GM08714 (cell line): ENCODE measurements around the gene KHSRP.
A peak's percentile ranks its signal among the peaks of the same experiment; 100 is the strongest.

ENCODE experiments used
- H3K4me3 ChIP-seq: fragments of 200-500 bp; sonication (Bioruptor generic); 2 replicates; pipeline ENCODE4 v1.5.1; 2014; ENCODE audit warnings: mild to moderate bottlenecking, low read length, inconsistent platforms
- ZNF274 ChIP-seq: IDR thresholded peaks from 2 replicates; pipeline ENCODE4 v1.6.1; 2012; ENCODE audit warnings: mild to moderate bottlenecking, low read depth, low read length

The KHSRP gene

DNA sequence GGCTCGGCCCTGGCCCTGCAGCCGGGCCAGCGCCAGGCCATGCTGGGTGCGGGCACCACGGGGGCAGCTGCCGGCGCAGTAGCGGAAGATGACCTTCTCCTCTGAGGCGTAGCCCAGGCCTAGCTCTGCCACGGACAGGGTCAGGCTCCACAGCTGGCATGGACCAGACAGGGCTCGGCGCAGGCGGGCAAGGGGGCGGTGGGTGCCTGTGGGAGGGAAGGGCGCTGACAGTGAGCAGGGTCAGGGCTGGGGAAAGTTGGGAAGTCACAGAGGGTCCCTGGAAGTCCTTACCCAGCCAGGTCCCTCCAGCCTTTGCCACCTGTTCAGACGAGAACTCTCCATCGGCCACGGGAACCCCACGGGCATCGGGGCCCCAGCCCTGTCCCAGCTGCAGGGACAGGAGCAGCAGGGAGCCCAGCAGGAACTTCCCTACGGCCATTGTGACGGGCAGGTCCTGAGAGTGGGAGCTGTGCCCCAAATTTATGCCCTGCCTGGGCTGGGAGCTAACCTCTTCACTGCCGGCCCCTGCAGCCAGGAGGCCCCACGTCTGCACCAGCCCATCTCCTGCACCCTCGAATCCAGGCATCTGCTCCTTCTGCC lies 49.1 kb downstream of the KHSRP start, which contains the start of gene PSPN:
PSPN (minus strand) TSS at position 523 of the 600 bp plus-strand sequence; CDS start at position 439, 84 bp downstream.
- no peak for TF ChIP-seq ZNF274
- H3K4me3 ChIP-seq: no peak within 1 kb of the TSS

DNA sequence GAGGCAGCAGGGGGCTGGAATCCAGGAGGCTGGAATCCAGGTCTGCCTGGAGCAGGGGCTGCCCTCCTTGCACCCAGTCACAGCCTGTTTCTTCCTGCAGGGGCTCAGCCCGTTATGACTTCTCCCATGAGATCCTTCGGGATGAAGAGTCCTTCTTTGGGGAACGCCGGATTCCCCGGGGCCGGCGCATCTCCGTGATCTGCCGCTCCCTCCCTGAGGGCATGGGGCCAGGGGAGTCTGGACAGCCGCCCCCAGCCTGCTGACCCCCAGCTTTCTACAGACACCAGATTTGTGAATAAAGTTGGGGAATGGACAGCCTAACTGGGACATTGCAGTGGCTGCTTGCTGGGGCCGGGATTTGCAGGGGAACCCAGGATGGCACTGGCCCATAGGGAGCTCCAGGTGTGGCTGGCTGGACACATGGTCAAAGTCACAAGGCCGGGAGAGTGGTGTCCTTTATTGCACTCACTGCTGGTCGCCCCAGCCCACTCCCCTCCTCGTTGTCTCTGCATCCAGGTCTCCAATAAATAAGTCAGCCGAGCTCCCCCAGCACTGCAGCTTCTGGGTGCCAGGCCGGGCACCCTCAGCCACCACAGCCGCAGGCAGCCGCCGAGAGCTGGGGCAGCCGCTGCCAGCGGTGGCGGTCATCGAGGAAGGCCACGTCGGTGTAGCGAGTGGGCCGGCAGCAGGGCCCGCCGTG lies 49.8 kb downstream of the KHSRP start:
- H3K4me3 ChIP-seq: no peak overlapping the region
- no peak for TF ChIP-seq ZNF274

DNA sequence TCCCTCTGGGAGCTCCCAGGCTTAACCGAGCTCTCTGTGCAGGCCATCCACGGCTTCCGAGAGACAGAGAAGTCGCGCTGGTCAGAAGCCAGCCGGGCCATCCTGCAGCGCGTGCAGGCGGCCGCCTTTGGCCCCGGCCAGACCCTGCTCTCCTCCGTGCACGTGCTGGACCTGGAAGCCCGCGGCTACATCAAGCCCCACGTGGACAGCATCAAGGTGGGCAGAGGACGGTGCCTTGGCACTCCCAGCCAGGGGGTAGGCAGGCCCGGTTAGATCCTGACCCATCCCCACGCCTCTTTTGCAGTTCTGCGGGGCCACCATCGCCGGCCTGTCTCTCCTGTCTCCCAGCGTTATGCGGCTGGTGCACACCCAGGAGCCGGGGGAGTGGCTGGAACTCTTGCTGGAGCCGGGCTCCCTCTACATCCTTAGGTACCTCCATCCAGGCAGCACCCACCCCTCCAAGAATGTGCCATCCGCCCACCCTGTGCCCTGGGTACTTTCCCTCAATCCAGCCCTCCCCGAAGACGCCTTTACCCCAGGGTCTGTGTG lies 50.4 kb downstream of the KHSRP start:
- H3K4me3 ChIP-seq: no peak overlapping the region
- TF ChIP-seq ZNF274: no peak

DNA sequence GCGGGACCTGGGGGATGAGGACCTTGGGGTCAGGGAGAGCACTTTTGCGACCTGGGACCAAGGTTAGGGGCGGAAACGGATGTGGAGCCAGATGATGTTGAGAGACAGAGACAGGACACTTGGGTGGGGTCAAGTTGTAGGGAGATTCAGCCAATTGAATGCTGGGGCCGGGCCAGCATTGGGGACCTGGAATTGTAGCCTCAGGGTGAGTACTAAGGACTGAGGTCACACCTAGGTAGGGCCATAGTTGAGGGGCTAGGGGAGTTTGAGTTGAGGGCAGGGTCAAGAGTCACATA lies 50.9 kb downstream of the KHSRP start:
- TF ChIP-seq ZNF274: no peak
- H3K4me3 ChIP-seq: peak overlapping the region; percentile 48; the same call in 1 of the 2 replicates

DNA sequence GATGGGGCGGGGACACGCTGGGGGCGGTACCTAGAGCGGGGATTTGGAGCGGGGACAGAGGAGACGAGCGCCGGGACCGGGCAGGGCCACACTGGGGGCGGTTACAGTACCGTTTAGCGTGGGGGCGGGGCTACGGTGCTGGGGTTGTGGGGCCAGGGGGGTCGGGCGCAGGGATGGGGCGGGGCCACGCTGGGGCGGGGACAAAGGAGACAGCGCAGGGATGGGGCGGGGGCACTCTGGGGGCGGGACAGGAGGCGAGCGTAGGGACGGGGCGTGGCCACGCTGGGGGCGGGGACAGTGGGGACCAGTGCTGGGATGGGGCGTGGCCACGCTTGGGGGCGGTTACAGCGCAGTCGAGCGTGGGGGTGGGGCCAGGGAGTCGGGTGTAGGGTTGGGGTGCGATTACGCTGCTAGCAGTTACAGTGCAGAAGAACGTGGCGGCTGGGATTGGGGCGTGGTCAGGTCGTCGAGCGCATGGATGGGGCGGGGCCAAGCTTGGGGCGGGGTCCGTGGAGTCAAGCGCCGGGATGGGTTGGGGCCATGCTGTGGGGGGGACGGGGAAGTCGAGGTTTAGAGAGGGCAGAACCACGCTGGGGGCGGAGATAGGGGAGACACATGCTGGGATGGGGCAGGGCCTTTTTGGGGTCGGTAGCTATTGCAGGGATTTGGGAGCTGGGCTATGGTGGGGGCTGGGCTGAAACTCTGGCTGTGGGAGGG lies 51.4 kb downstream of the KHSRP start:
- peak overlapping the region; percentile 77 for H3K4me3 ChIP-seq
- TF ChIP-seq ZNF274: no peak

DNA sequence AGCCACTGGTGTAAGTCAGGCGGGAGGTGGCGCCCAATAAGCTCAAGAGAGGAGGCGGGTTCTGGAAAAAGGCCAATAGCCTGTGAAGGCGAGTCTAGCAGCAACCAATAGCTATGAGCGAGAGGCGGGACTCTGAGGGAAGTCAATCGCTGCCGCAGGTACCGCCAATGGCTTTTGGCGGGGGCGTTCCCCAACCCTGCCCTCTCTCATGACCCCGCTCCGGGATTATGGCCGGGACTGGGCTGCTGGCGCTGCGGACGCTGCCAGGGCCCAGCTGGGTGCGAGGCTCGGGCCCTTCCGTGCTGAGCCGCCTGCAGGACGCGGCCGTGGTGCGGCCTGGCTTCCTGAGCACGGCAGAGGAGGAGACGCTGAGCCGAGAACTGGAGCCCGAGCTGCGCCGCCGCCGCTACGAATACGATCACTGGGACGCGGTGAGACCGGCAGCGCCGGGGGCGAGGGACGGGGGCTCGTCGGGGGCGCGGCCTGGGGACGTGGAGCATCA lies 52.0 kb downstream of the KHSRP start, which contains the start of gene ALKBH7:
ALKBH7 (plus strand) TSS at position 201 of the 502 bp plus-strand sequence; CDS start at position 228, 27 bp downstream.
- TF ChIP-seq ZNF274: no peak
- peak within 1 kb of the TSS; percentile 77 for H3K4me3 ChIP-seq

DNA sequence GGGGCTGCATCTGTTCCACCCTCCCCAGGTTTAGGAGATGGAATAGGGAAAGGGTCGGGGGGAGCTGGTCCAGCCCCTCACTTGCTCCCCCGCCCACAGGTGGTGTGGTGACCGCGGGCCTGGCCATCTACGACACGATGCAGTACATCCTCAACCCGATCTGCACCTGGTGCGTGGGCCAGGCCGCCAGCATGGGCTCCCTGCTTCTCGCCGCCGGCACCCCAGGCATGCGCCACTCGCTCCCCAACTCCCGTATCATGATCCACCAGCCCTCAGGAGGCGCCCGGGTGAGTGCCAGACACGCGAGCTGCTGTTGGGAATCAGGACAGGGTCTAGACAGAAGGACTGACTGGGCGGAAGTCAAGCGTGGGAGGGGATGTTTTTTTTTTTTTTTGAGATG lies 60.3 kb downstream of the KHSRP start:
- TF ChIP-seq ZNF274: no peak
- H3K4me3 ChIP-seq: no peak overlapping the region
